Natural killer cell (primary cell): ENCODE data around the gene ACOT12. TPM values are rescaled to one million over a fixed set of nuclear protein-coding genes. Genes with fewer than 3 reads are reported as not detected.

Experiments used
- ATAC-seq, 3 donors: fragments of 150-1000 bp in 2 of 3; fragments of 200-7000 bp in 1 of 3; cut with Tn5 transposase; 1 replicate in 1 of 3; 2 replicates in 2 of 3; pipeline ENCODE4 v1.10.0; 2021; ENCODE audit warnings: mild to moderate bottlenecking in 2 of 3, moderate library complexity in 2 of 3
- DNase-seq, 2 donors: peaks; one replicate each; pipeline versions ENCODE4 v3.0.0 to v3.0.0-alpha.2; 2013 to 2021; ENCODE audit warnings: mixed read lengths in 1 of 2
- H3K27ac ChIP-seq: one replicate; pipeline ENCODE4 v1.5.1; 2013; ENCODE audit warnings: mild to moderate bottlenecking, low read length
- H3K27me3 ChIP-seq: one replicate; pipeline ENCODE4 v1.6.1; 2013; ENCODE audit warnings: low read length; ENCODE audit not compliant: control insufficient read depth, insufficient read depth
- H3K36me3 ChIP-seq: one replicate; pipeline ENCODE4 v1.6.1; 2013; ENCODE audit warnings: low read length; ENCODE audit not compliant: control insufficient read depth, insufficient read depth
- H3K4me1 ChIP-seq: one replicate; pipeline ENCODE4 v1.6.1; 2013; ENCODE audit warnings: low read length; ENCODE audit not compliant: control insufficient read depth, insufficient read depth
- H3K4me3 ChIP-seq: one replicate; pipeline ENCODE4 v1.5.1; 2013; ENCODE audit warnings: low read length
- H3K9me3 ChIP-seq: one replicate; pipeline ENCODE4 v1.6.1; 2013; ENCODE audit warnings: low read length; ENCODE audit not compliant: control insufficient read depth, insufficient read depth
- H3K27ac Mint-ChIP-seq, 2 donors: one replicate each; pipeline ENCODE4 v1.8.0; 2022; ENCODE audit warnings: mild to moderate bottlenecking in 2 of 2, mixed read lengths in 2 of 2, moderate library complexity in 1 of 2
- H3K27me3 Mint-ChIP-seq, 2 donors: one replicate each; pipeline ENCODE4 v1.8.0; 2022; ENCODE audit warnings: low read depth in 2 of 2, mixed read lengths in 2 of 2
- H3K36me3 Mint-ChIP-seq: one replicate; pipeline ENCODE4 v1.8.0; 2022; ENCODE audit warnings: mixed read lengths
- H3K4me1 Mint-ChIP-seq, 2 donors: one replicate each; pipeline ENCODE4 v1.8.0; 2022; ENCODE audit warnings: mixed read lengths in 2 of 2
- H3K4me3 Mint-ChIP-seq: one replicate; pipeline ENCODE4 v1.8.0; 2022; ENCODE audit warnings: mild to moderate bottlenecking, moderate library complexity, mixed read lengths
- H3K9me3 Mint-ChIP-seq, 2 donors: one replicate each; pipeline ENCODE4 v1.8.0; 2022; ENCODE audit warnings: mixed read lengths in 2 of 2
- WGBS: methylation state at CpG from one replicate; pipeline ENCODE4 v1.1.7; 2013; ENCODE audit warnings: missing lambda C conversion rate; ENCODE audit not compliant: insufficient coverage; 5-methylcytosine and 5-hydroxymethylcytosine counted together
- intact Hi-C: fragments of 100-400 bp; cut with micrococcal nuclease; formaldehyde crosslinking; loops from one replicate; pipeline ENCODE4 v1.14.2; 2022
- total RNA-seq, 4 donors: library from RNA; stranded (reverse); fragments of 120-200 nt in 1 of 4; gene quantifications; one replicate each; pipeline versions ENCODE4 v1.2.3 to v1.2.4, GENCODE V29; 2013 to 2022
- TF ChIP-seq, protein P1 (sequence below): fragments of 200-600 bp; IDR thresholded peaks from one replicate; pipeline ENCODE4 v1.8.0; 2022; ENCODE audit warnings: antibody characterized with exemption

ACOT12 gene
- total RNA-seq, 3 donors from 2014 or later (not counting 1 experiment from before 2014, with no cell fraction given) = not detected

DNA sequence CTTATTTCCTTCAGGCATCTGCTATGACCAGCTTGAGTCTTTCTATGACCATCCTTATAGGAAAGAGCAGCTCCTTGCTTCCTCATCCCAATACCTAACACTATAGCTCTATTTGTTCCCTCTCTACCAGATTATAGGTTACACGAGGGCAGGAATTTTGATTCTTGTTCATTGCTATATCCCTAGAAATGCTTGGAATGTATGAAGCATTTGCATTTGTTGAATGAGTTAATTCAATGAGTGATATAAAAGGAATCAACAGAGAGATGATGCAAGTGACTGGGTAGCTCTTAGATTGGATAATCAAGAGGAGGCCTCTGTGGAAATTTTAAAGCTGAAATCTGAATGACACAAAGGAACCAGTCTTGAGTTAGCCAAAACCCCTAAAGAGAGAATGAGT is 78.6 kb downstream of the ACOT12 start:
- no peaks in the 10 kb centered on the region for H3K4me1 ChIP-seq
- H3K36me3 ChIP-seq = peaks cover 29% of the 10 kb centered on the region
- no peaks in the 10 kb centered on the region for H3K9me3 ChIP-seq
- peaks cover 0 to 2% of the 10 kb centered on the region in 2 donors for H3K9me3 Mint-ChIP-seq
- no peak overlapping the region for H3K4me3 ChIP-seq
- no peaks in the 10 kb centered on the region for H3K27me3 ChIP-seq
- TF ChIP-seq, protein P1, sequence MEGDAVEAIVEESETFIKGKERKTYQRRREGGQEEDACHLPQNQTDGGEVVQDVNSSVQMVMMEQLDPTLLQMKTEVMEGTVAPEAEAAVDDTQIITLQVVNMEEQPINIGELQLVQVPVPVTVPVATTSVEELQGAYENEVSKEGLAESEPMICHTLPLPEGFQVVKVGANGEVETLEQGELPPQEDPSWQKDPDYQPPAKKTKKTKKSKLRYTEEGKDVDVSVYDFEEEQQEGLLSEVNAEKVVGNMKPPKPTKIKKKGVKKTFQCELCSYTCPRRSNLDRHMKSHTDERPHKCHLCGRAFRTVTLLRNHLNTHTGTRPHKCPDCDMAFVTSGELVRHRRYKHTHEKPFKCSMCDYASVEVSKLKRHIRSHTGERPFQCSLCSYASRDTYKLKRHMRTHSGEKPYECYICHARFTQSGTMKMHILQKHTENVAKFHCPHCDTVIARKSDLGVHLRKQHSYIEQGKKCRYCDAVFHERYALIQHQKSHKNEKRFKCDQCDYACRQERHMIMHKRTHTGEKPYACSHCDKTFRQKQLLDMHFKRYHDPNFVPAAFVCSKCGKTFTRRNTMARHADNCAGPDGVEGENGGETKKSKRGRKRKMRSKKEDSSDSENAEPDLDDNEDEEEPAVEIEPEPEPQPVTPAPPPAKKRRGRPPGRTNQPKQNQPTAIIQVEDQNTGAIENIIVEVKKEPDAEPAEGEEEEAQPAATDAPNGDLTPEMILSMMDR = no peak
- H3K4me1 Mint-ChIP-seq = no peaks in the 10 kb centered on the region
- no peaks in the 10 kb centered on the region for H3K36me3 Mint-ChIP-seq
- H3K27me3 Mint-ChIP-seq = no peaks in the 10 kb centered on the region
- H3K27ac Mint-ChIP-seq = no peak overlapping the region
- intact Hi-C loops = no loop called here
- WGBS = no CpG with 5 or more reads among the region's 1 CpG
- no peak overlapping the region for H3K4me3 Mint-ChIP-seq
- DNase-seq (no peak), ATAC-seq (no peak)
- no peak overlapping the region for H3K27ac ChIP-seq

DNA sequence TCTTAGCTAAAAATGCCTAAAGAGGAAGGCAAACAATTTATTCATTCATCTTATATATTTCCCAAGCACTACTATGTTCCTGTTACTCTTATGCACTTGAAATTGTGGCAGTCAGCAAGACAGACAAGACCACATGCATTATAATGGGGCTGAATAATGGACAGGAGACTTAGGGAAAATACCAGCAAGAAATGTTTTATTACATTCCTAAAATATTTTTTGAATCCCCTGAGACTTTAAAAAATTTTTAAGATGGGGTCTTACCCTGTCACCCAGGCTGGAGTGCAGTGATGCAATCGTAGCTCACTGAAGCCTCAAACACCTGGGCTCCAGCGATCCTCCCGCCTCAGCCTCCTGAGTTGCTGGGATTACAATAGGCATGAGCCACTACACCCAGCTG is 79.4 kb downstream of the ACOT12 start:
- H3K9me3 ChIP-seq = no peaks in the 10 kb centered on the region
- ATAC-seq = no peak
- Mint-ChIP-seq H3K4me1 (no peaks in the 10 kb centered on the region), H3K9me3 (peaks cover 0 to 2% of the 10 kb centered on the region in 2 donors), H3K36me3 (no peaks in the 10 kb centered on the region), H3K27ac (no peak overlapping the region), H3K4me3 (no peak overlapping the region), H3K27me3 (no peaks in the 10 kb centered on the region)
- H3K4me1 ChIP-seq = no peaks in the 10 kb centered on the region
- H3K27me3 ChIP-seq = no peaks in the 10 kb centered on the region
- WGBS = 95% methylated on average over 3 of the region's 3 CpGs
- intact Hi-C loops = no loop called here
- no peak overlapping the region for H3K4me3 ChIP-seq
- H3K27ac ChIP-seq = no peak overlapping the region
- DNase-seq = no peak
- peaks cover 32% of the 10 kb centered on the region for H3K36me3 ChIP-seq
- TF ChIP-seq, protein P1 = no peak

DNA sequence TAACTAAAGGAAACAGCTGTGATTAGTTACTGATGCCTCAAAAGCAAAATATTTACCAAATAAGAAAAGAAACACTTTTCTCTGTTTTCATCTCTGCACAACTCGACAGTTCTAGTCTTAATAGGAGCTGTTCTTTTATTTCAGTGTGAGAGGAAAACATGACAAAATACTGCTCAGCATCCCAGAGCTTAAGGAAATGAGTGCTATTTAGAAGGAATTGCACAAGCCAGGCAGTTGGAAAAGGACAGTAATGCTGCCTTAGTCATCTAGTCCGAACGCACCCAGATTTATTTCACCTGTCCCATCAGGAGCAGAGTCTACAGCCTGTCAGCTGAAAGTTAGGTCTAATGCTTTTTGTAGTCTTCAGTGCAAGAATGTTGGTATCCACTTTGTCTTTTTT is 80.2 kb downstream of the ACOT12 start:
- no peak overlapping the region for H3K27ac ChIP-seq
- Mint-ChIP-seq H3K36me3 (no peaks in the 10 kb centered on the region), H3K27ac (no peak overlapping the region), H3K27me3 (no peaks in the 10 kb centered on the region), H3K4me1 (no peaks in the 10 kb centered on the region), H3K4me3 (no peak overlapping the region), H3K9me3 (peaks cover 0 to 2% of the 10 kb centered on the region in 2 donors)
- intact Hi-C loops = no loop called here
- H3K4me1 ChIP-seq = no peaks in the 10 kb centered on the region
- no peak for DNase-seq
- WGBS = 95% methylated on average over 3 of the region's 3 CpGs
- ATAC-seq = no peak
- TF ChIP-seq, protein P1 = no peak
- no peaks in the 10 kb centered on the region for H3K9me3 ChIP-seq
- no peak overlapping the region for H3K4me3 ChIP-seq
- peaks cover 39% of the 10 kb centered on the region for H3K36me3 ChIP-seq
- no peaks in the 10 kb centered on the region for H3K27me3 ChIP-seq

DNA sequence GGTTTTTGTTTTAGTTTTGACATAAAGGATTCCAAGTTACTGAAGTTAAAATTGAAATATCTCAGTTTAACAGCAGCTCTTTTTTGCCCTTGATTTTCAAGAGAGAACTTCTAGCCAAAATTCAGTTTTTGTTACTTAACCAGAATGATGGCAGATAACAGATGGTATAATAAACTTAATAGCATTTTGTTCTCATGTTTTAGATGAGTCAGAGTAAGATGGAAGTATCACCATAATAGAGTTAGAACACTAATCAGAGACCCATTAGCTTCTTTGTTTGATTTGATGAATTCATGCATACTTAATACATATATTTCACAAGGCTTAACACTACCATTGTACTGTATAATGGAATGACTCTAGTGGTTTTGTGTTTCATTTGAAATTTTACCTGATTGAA is 80.7 kb downstream of the ACOT12 start:
- H3K27ac Mint-ChIP-seq = no peak overlapping the region
- TF ChIP-seq, protein P1 = no peak
- H3K9me3 Mint-ChIP-seq = peaks cover 0 to 2% of the 10 kb centered on the region in 2 donors
- no peak for DNase-seq
- H3K4me1 ChIP-seq = no peaks in the 10 kb centered on the region
- H3K27me3 ChIP-seq = no peaks in the 10 kb centered on the region
- ATAC-seq = no peak
- intact Hi-C loops = no loop called here
- H3K27ac ChIP-seq = no peak overlapping the region
- peaks cover 39% of the 10 kb centered on the region for H3K36me3 ChIP-seq
- H3K4me1 Mint-ChIP-seq = no peaks in the 10 kb centered on the region
- no peaks in the 10 kb centered on the region for H3K36me3 Mint-ChIP-seq
- H3K4me3 Mint-ChIP-seq = no peak overlapping the region
- H3K9me3 ChIP-seq = no peaks in the 10 kb centered on the region
- H3K4me3 ChIP-seq = no peak overlapping the region
- H3K27me3 Mint-ChIP-seq = no peaks in the 10 kb centered on the region
